Heart left ventricle (tissue), 16 donors: ENCODE results near the gene ATRNL1. TPM values are rescaled to one million over a fixed set of nuclear protein-coding genes. Genes with fewer than 3 reads are reported as not detected.

Source experiments
- ATAC-seq, 4 donors: fragments of 200-7000 bp; cut with Tn5 transposase; one replicate each; pipeline ENCODE4 v1.9.1; 2020 to 2022; ENCODE audit warnings: moderate library complexity in 4 of 4, mild to moderate bottlenecking in 3 of 4, moderate number of reproducible peaks in 1 of 4
- DNase-seq, 5 donors: peaks; one replicate each; pipeline ENCODE4 v3.0.0-alpha.2; 2020
- H3K27ac ChIP-seq, 12 donors: fragments of 200-600 bp; sonication (generic) in 4 of 12; one replicate each; pipeline versions ENCODE4 v1.5.0 to v1.8.0; 2016 to 2022; ENCODE audit warnings: mild to moderate bottlenecking in 2 of 12
- H3K27me3 ChIP-seq, 9 donors: fragments of 200-600 bp; sonication (generic) in 2 of 9; one replicate each; pipeline versions ENCODE4 v1.5.1 to v1.8.0; 2016 to 2022; ENCODE audit warnings: mild to moderate bottlenecking in 3 of 9
- H3K36me3 ChIP-seq, 9 donors: fragments of 200-600 bp; sonication (generic) in 2 of 9; one replicate each; pipeline versions ENCODE4 v1.5.0 to v1.8.0; 2018 to 2022; ENCODE audit warnings: mild to moderate bottlenecking in 2 of 9
- H3K4me1 ChIP-seq, 12 donors: fragments of 200-600 bp; sonication (generic) in 4 of 12; one replicate each; pipeline versions ENCODE4 v1.5.0 to v1.8.0; 2016 to 2022; ENCODE audit warnings: mild to moderate bottlenecking in 3 of 12
- H3K4me3 ChIP-seq, 12 donors: fragments of 200-600 bp; sonication (generic) in 4 of 12; one replicate each; pipeline versions ENCODE4 v1.5.0 to v1.8.0; 2017 to 2022; ENCODE audit warnings: mild to moderate bottlenecking in 9 of 12, moderate library complexity in 4 of 12
- H3K9me3 ChIP-seq, 12 donors: fragments of 200-600 bp; sonication (generic) in 4 of 12; one replicate each; pipeline versions ENCODE4 v1.5.0 to v1.8.0; 2016 to 2022; ENCODE audit warnings: mild to moderate bottlenecking in 1 of 12
- POLR2A ChIP-seq, 2 donors: fragments of 450-650 bp; IDR thresholded peaks; one replicate each; pipeline ENCODE4 v1.6.1; 2017; ENCODE audit warnings: antibody characterized with exemption in 2 of 2, mild to moderate bottlenecking in 2 of 2, moderate library complexity in 2 of 2
- WGBS, 4 donors: extraction: QIAGEN DNeasy Blood & Tissue Kit in 2 of 4; methylation state at CpG; one replicate each; pipeline versions ENCODE4 v1.1.5 to v1.1.7; 2013 to 2018; 5-methylcytosine and 5-hydroxymethylcytosine counted together
- intact Hi-C, 10 donors: fragments of 100-400 bp; cut with DNase I; formaldehyde crosslinking; loops; one replicate each; pipeline versions ENCODE4 v1.11.1 to v1.14.2; 2022
- polyA plus RNA-seq, 2 donors: library from polyadenylated mRNA; stranded (reverse); fragments of 200-250 nt; gene quantifications; one replicate each; pipeline ENCODE4 v1.2.3, GENCODE V29; 2013
- total RNA-seq, 9 donors: library from RNA; depleted of rRNA in 2 of 9; stranded (reverse); fragments of >200 nt in 2 of 9; fragmentation: NEBNext Ultra II Directional in 3 of 9; extraction: Animal tissue kit (Norgen Biotek cat#: 25700) in 3 of 9; gene quantifications; one replicate each; pipeline versions ENCODE4 v1.1.0 to v1.2.4, GENCODE V29; 2016 to 2023
- TF ChIP-seq, protein P1 (sequence below), 12 donors: fragments of 200-600 bp; sonication (generic) in 4 of 12; IDR thresholded peaks; one replicate each; pipeline versions ENCODE4 v1.5.0 to v1.8.0; 2018 to 2022; ENCODE audit warnings: antibody characterized with exemption in 12 of 12, mild to moderate bottlenecking in 5 of 12
- donor health status: ischemic (EF 13 %, LVEDD 7.1; RV severe dilation, severe dysfunction).
- donor health status: healthy with polysubstance abuse.
- donor health status: DM: no; HTN: yes; CAD: no.
- donor health status: DM: no; HTN: no; CAD: no.
- donor health status: ischemic (EF 25% LVEDD 6.9; RV normal size, moderate dysfunction).
- donor health status: ischemic (EF 25% LVEDD 5.7; RV mildly dilated, moderate dysfunction).
- donor health status: healthy.
- donor health status: DM: yes; HTN: yes; CAD: no.
- donor health status: ischemic (EF 35%, LVEDD 5.7; RV mildly dilated, moderate dysfunction).
- donor health status: nonischemic (EF 11% LVEDD 7.7; RV severe dilation, severe dysfunction).
- donor health status: DM: yes; HTN: yes; CAD: no.
- donor health status: PGD.
- donor health status: ischemic (EF 29% LVEDD 5.4; RV normal size, mild dysfunction).
- donor health status: nonischemic (EF 23%, LVEDD 6.1; RV moderate dilation, normal function).

The ATRNL1 gene
- total and polyA plus RNA-seq, 11 donors, result 0.13 to 28.5 (median 3.0) TPM

DNA sequence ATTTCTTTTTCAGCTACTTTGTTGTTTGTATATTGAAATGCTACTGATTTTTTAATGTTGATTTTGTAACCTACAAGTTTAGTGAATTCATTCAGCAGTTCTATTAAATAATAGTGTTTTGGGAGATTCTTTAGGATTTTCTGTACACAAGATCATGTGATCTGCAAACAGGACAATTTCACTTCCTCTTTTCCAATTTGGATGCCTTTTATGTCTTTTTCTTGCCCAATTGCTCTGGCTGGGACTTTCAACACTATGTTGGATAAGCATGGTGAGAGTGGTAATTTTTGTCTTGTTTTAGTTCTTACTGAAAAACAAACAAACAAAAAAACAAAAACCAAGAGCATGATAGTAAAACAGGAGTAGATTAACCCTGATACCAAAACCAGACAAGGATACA is 316.2 kb downstream of the ATRNL1 start:
- no peak for TF ChIP-seq POLR2A (IDR thresholded peaks at IDR 0.05)
- TF ChIP-seq, protein P1, sequence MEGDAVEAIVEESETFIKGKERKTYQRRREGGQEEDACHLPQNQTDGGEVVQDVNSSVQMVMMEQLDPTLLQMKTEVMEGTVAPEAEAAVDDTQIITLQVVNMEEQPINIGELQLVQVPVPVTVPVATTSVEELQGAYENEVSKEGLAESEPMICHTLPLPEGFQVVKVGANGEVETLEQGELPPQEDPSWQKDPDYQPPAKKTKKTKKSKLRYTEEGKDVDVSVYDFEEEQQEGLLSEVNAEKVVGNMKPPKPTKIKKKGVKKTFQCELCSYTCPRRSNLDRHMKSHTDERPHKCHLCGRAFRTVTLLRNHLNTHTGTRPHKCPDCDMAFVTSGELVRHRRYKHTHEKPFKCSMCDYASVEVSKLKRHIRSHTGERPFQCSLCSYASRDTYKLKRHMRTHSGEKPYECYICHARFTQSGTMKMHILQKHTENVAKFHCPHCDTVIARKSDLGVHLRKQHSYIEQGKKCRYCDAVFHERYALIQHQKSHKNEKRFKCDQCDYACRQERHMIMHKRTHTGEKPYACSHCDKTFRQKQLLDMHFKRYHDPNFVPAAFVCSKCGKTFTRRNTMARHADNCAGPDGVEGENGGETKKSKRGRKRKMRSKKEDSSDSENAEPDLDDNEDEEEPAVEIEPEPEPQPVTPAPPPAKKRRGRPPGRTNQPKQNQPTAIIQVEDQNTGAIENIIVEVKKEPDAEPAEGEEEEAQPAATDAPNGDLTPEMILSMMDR (IDR thresholded peaks at IDR 0.05), result no peak
- H3K9me3 ChIP-seq, result peaks cover 0 to 23% (median 0%) of the 10 kb centered on the region in 12 donors

DNA sequence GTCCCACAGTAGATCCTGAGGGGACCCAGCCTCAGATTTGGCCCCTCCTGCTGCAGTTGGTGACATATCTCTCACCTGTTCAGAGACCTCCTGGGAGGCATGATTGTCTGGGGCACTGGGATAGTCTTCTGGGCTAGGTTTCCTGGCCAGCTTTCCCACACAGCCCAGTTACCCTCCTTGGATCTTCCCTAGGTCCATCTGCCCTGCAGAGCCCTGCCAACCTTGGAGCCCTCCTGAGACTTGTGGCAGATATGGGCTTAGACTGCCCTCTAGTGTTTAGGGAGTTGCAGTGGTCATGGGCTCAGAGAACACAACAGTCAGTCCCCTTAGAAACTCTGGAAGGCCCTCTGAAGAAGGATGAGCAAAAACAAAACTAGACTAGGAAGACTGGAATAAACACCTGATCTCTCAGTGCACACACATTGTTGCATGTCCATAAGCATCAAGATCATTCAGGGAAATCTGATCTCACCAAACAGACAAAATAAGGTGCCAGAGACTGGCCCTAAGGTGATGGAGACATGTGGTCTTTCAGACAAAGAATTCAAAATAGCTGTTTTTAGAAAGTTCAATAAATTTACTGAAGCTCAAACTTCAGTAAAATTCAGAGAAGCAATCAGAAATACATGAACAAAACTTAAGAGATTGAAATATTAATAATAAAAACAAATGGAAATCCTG is 324.6 kb downstream of the ATRNL1 start:
- TF ChIP-seq, protein P1 (IDR thresholded peaks at IDR 0.05), result peak in 3 of 12 donors; percentile 8 to 28 (median 21)
- no peak for TF ChIP-seq POLR2A (IDR thresholded peaks at IDR 0.05)
- ATAC-seq (peak in 1 of 4 donors; percentile 36), DNase-seq (no peak)
- intact Hi-C loops, result no loop called here
- Histone ChIP-seq H3K36me3 (no peaks in the 10 kb centered on the region), H3K4me1 (no peaks in the 10 kb centered on the region), H3K9me3 (peaks cover 0 to 27% (median 2%) of the 10 kb centered on the region in 12 donors), H3K27ac (no peak overlapping the region), H3K27me3 (no peaks in the 10 kb centered on the region), H3K4me3 (no peak overlapping the region)

More for the DNA sequence above, 316.2 kb downstream of the ATRNL1 start:
- H3K27me3 ChIP-seq, result no peaks in the 10 kb centered on the region
- intact Hi-C loops, result no loop called here
- no peak overlapping the region for H3K4me3 ChIP-seq
- ATAC-seq, result no peak
- no peaks in the 10 kb centered on the region for H3K4me1 ChIP-seq
- H3K36me3 ChIP-seq, result no peaks in the 10 kb centered on the region
- H3K27ac ChIP-seq, result no peak overlapping the region
- no peak for DNase-seq

DNA sequence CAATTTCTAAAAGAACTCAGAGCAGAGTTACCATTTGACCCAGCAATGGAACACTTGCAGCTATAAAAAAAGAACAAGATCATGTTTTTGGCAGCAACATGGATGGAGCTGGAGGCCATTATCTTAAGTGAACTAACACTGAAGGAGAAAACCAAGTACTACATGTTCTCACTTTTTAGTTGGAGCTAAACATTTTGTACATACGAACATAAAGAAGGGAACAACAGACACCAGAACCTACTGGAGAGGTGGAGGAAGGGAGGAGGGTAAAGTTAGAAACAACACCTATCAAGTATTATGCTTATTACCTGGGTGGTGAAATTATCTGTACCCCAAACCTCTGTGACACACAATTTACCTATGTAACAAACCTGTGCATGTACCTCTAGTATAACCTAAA is 329.5 kb downstream of the ATRNL1 start:
- Histone ChIP-seq H3K36me3 (no peaks in the 10 kb centered on the region), H3K4me1 (no peaks in the 10 kb centered on the region), H3K9me3 (peaks cover 0 to 25% (median under 1%) of the 10 kb centered on the region in 12 donors), H3K4me3 (no peak overlapping the region), H3K27me3 (no peaks in the 10 kb centered on the region), H3K27ac (no peak overlapping the region)
- DNase-seq (no peak), ATAC-seq (peak in 2 of 4 donors; percentile 33 to 42)
- intact Hi-C loops, result no loop called here
- TF ChIP-seq, protein P1 (IDR thresholded peaks at IDR 0.05), result no peak
- TF ChIP-seq POLR2A (IDR thresholded peaks at IDR 0.05), result no peak
- 34 to 61% (median 47%) methylated on average over 1 of the region's 1 CpG for WGBS, 4 donors

- no peaks in the 10 kb centered on the region for H3K4me1 ChIP-seq
- H3K27ac ChIP-seq, result no peak overlapping the region
- intact Hi-C loops, result no loop called here
- no peaks in the 10 kb centered on the region for H3K9me3 ChIP-seq
- 52 to 82% (median 66%) methylated on average over 2 of the region's 2 CpGs for WGBS, 4 donors
- no peaks in the 10 kb centered on the region for H3K27me3 ChIP-seq
- H3K36me3 ChIP-seq, result no peaks in the 10 kb centered on the region
- TF ChIP-seq, protein P1 (IDR thresholded peaks at IDR 0.05), result no peak
- TF ChIP-seq POLR2A (IDR thresholded peaks at IDR 0.05), result no peak
- no peak overlapping the region for H3K4me3 ChIP-seq
- DNase-seq (no peak), ATAC-seq (no peak)
These were observed 334.4 kb downstream of the ATRNL1 start for GRCh38 chr10:115427611-115428010.
